Measurements from ENCODE around the gene EIF3J. TPM values are rescaled to one million over a fixed set of nuclear protein-coding genes. Genes with fewer than 3 reads are reported as not detected.
A peak's percentile ranks its signal among the peaks of the same experiment; 100 is the strongest.

The EIF3J gene
- total RNA-seq, 1 experiment from 2014 or later: 129 TPM

- Histone ChIP-seq H2BK120ac (ENCODE audit: low read depth, low read length, poor library complexity, severe bottlenecking) (no peak overlapping the region), H3K27me3 (ENCODE audit: insufficient read depth, low read length) (no peaks in the 10 kb centered on the region), H2BK15ac (ENCODE audit: low read depth, low read length) (no peak overlapping the region), H3K79me2 (ENCODE audit: insufficient read depth, low read length) (0 out of 2 replicates have a peak, but pooled peaks cover 2% of the 10 kb centered on the region), H2BK12ac (ENCODE audit: insufficient read length, low read depth, low read length) (no peak overlapping the region), H3K4ac (ENCODE audit: low read depth, low read length) (no peak overlapping the region), H3K4me2 (ENCODE audit: insufficient read depth, insufficient read length, low read length) (no peak overlapping the region), H3K79me1 (ENCODE audit: insufficient read depth, low read depth, low read length, poor library complexity, severe bottlenecking) (no peaks in the 10 kb centered on the region), H4K8ac (replicated peaks; ENCODE audit: insufficient read length, low read depth, low read length) (no peak overlapping the region), H3K23ac (ENCODE audit: insufficient read length, low read depth, low read length) (no peak overlapping the region), H4K20me1 (ENCODE audit: control insufficient read depth, insufficient read depth, insufficient read length) (no peaks in the 10 kb centered on the region), H3T11ph (ENCODE audit: low read length) (no peak overlapping the region), H3K18ac (ENCODE audit: insufficient read length, low read depth, low read length) (no peak overlapping the region), H3K4me1 (ENCODE audit: insufficient read depth, low read length) (no peaks in the 10 kb centered on the region), H4K91ac (ENCODE audit: insufficient read length, low read depth, low read length) (no peak overlapping the region), H3K27ac (ENCODE audit: insufficient read length, low read depth, low read length) (no peak overlapping the region), H3K14ac (ENCODE audit: insufficient read depth, low read length) (no peak overlapping the region), H3K9ac (ENCODE audit: extremely low read depth, insufficient read length, low read length) (no peak overlapping the region), H4K5ac (ENCODE audit: insufficient read length, low read depth, low read length) (no peak overlapping the region), H3K23me2 (ENCODE audit: insufficient read length, low read depth, low read length, poor library complexity, severe bottlenecking) (no peaks in the 10 kb centered on the region), H3K9me3 (ENCODE audit: control insufficient read depth, low read depth, low read length) (no peaks in the 10 kb centered on the region), H2BK5ac (ENCODE audit: insufficient read length, low read length) (no peak overlapping the region), H2AK5ac (ENCODE audit: insufficient read length, low read length) (no peak overlapping the region), H2BK20ac (ENCODE audit: low read depth, low read length, poor library complexity, severe bottlenecking) (no peak overlapping the region), H3K56ac (ENCODE audit: insufficient read length, low read depth, low read length) (no peak overlapping the region), H2AFZ (ENCODE audit: low read length) (no peak overlapping the region)
- Mint-ChIP-seq H3K4me1 (no peaks in the 10 kb centered on the region), H3K27ac (peak overlapping the region in 1 of 3 experiments; percentile 67; a peak in 2 of 7 replicates), H3K9me3 (no peaks in the 10 kb centered on the region), H3K4me3 (no peak overlapping the region), H3K36me3 (ENCODE audit: insufficient read depth in 1 of 3, low read depth in 3 of 3) (peaks cover 16 to 60% (median 56%) of the 10 kb centered on the region in 3 experiments; a peak in 6 of 7 replicates), H3K27me3 (ENCODE audit: low read depth) (no peaks in the 10 kb centered on the region)
- 100% methylated on average over 1 of the region's 3 CpGs for WGBS (ENCODE audit: extremely low coverage, insufficient read length, low lambda C conversion rate)
- no peak for DNase-seq
- TF ChIP-seq CTCF (conservative IDR thresholded peaks at IDR 0.05): no peak
Measured at GRCh38 chr15:44500555-44500954, 36.4 kb upstream of the EIF3J start.
